HepG2 (cell line): ENCODE measurements around the gene SLCO4A1. TPM values are rescaled to one million over a fixed set of nuclear protein-coding genes. Genes with fewer than 3 reads are reported as not detected.

ENCODE experiments used
- polyA plus RNA-seq, 8 experiments: library from polyadenylated mRNA; depleted of rRNA in 3 of 8; stranded (reverse) in 7 of 8; unstranded in 1 of 8; fragments of >200 nt; fragmentation: Illumina TruSeq in 4 of 8; extraction: Trizol in 4 of 8; gene quantifications; 2 replicates each; pipeline versions ENCODE4 v1.2.1 to v1.2.3, GENCODE V29; 2011 to 2016; ENCODE audit warnings: low read depth in 4 of 8, missing spikeins in 1 of 8, mixed read lengths in 1 of 8; ENCODE audit not compliant: insufficient read depth in 1 of 8
- total RNA-seq, 5 experiments: library from RNA; depleted of rRNA; stranded (reverse); fragments of >200 nt; fragmentation: Illumina TruSeq; extraction: Trizol; gene quantifications; 2 replicates each; pipeline ENCODE4 v1.2.3, GENCODE V29; 2016; ENCODE audit warnings: low read depth in 1 of 5

Gene SLCO4A1
- total and polyA plus RNA-seq, 2 of the 13 experiments (the other 11 are each of a cell fraction or from before 2014, with no cell fraction given): 55.5 to 112 TPM

Other genes starting within 250 kb of the SLCO4A1 start
- gene CABLES2, start 235.2 kb upstream of the SLCO4A1 start, total RNA-seq (2016; rRNA removed; fragmentation: Illumina TruSeq; extraction: Trizol): 9.7 and 10.2 TPM in 2 replicates
- 5.2 and 5.9 TPM in 2 replicates for gene CABLES2, start 235.2 kb upstream of the SLCO4A1 start, polyA plus RNA-seq (2011; rRNA removed)
- 0.46 and 0.86 TPM in 2 replicates for gene RBBP8NL, start 215.0 kb upstream of the SLCO4A1 start, total RNA-seq (2016; rRNA removed; fragmentation: Illumina TruSeq; extraction: Trizol)
- 0.69 and 0.82 TPM in 2 replicates for gene RBBP8NL, start 215.0 kb upstream of the SLCO4A1 start, polyA plus RNA-seq (2011; rRNA removed)
- 0.20 and 0.39 TPM in 2 replicates for gene GATA5, start 166.5 kb upstream of the SLCO4A1 start, total RNA-seq (2016; rRNA removed; fragmentation: Illumina TruSeq; extraction: Trizol)
- 0.12 and 0.18 TPM in 2 replicates for gene GATA5, start 166.5 kb upstream of the SLCO4A1 start, polyA plus RNA-seq (2011; rRNA removed)
- 0.09 TPM in 1 of 2 replicates, not detected in the other for gene NTSR1, start 66.3 kb downstream of the SLCO4A1 start, total RNA-seq (2016; rRNA removed; fragmentation: Illumina TruSeq; extraction: Trizol)
- gene NTSR1, start 66.3 kb downstream of the SLCO4A1 start, polyA plus RNA-seq (2011; rRNA removed): 0.12 and 0.17 TPM in 2 replicates
- gene MRGBP, start 154.0 kb downstream of the SLCO4A1 start, total RNA-seq (2016; rRNA removed; fragmentation: Illumina TruSeq; extraction: Trizol): 34.8 and 35.9 TPM in 2 replicates
- 31.6 and 34.2 TPM in 2 replicates for gene MRGBP, start 154.0 kb downstream of the SLCO4A1 start, polyA plus RNA-seq (2011; rRNA removed)
- gene OGFR, start 162.3 kb downstream of the SLCO4A1 start, total RNA-seq (2016; rRNA removed; fragmentation: Illumina TruSeq; extraction: Trizol): 68.3 and 81.8 TPM in 2 replicates
- gene OGFR, start 162.3 kb downstream of the SLCO4A1 start, polyA plus RNA-seq (2011; rRNA removed): 47.7 and 62.2 TPM in 2 replicates
- 53.3 and 204 TPM in 2 replicates for gene COL9A3, start 174.5 kb downstream of the SLCO4A1 start, total RNA-seq (2016; rRNA removed; fragmentation: Illumina TruSeq; extraction: Trizol)
- gene COL9A3, start 174.5 kb downstream of the SLCO4A1 start, polyA plus RNA-seq (2011; rRNA removed): 155 and 175 TPM in 2 replicates
- gene TCFL5, start 219.3 kb downstream of the SLCO4A1 start, total RNA-seq (2016; rRNA removed; fragmentation: Illumina TruSeq; extraction: Trizol): 20.0 and 21.1 TPM in 2 replicates
- 14.2 and 14.8 TPM in 2 replicates for gene TCFL5, start 219.3 kb downstream of the SLCO4A1 start, polyA plus RNA-seq (2011; rRNA removed)